Smooth muscle cell (in vitro differentiated cells): ENCODE results near the gene TMEM108. TPM values are rescaled to one million over a fixed set of nuclear protein-coding genes. Genes with fewer than 3 reads are reported as not detected.

ENCODE experiments used
- DNase-seq: peaks from one replicate; lab custom pipeline; 2025; ENCODE audit not compliant: unreplicated experiment; lab: John Stamatoyannopoulos, UW
- H2AFZ ChIP-seq: fragments of 200-600 bp; sonication (generic); 2 replicates; pipeline ENCODE4 v1.6.0; 2016; ENCODE audit warnings: antibody characterized with exemption, low read depth, mild to moderate bottlenecking
- H3F3A ChIP-seq: fragments of 200-600 bp; sonication (generic); 2 replicates; pipeline ENCODE4 v1.6.0; 2017; ENCODE audit warnings: antibody characterized with exemption, low read depth
- H3K27ac ChIP-seq: fragments of 200-600 bp; sonication (generic); 2 replicates; pipeline ENCODE4 v1.5.1; 2016; ENCODE audit warnings: low read depth, mild to moderate bottlenecking
- H3K27me3 ChIP-seq: fragments of 200-600 bp; sonication (generic); 2 replicates; pipeline ENCODE4 v1.6.1; 2016; ENCODE audit warnings: low read depth, mild to moderate bottlenecking
- H3K36me3 ChIP-seq: fragments of 200-600 bp; sonication (generic); 2 replicates; pipeline ENCODE4 v1.5.1; 2016; ENCODE audit warnings: low read depth
- H3K4me1 ChIP-seq: fragments of 200-600 bp; sonication (generic); 2 replicates; pipeline ENCODE4 v1.5.1; 2016; ENCODE audit warnings: low read depth
- H3K4me2 ChIP-seq: fragments of 200-600 bp; sonication (generic); 2 replicates; pipeline ENCODE4 v1.6.0; 2016; ENCODE audit warnings: mild to moderate bottlenecking
- H3K4me3 ChIP-seq: fragments of 200-600 bp; sonication (generic); 2 replicates; pipeline ENCODE4 v1.5.1; 2016; ENCODE audit warnings: mild to moderate bottlenecking
- H3K79me2 ChIP-seq: fragments of 200-600 bp; sonication (generic); 2 replicates; pipeline ENCODE4 v1.6.0; 2016; ENCODE audit warnings: low read depth, mild to moderate bottlenecking
- H3K9ac ChIP-seq: fragments of 200-600 bp; sonication (generic); 2 replicates; pipeline ENCODE4 v1.6.0; 2016; ENCODE audit warnings: low read depth
- H3K9me3 ChIP-seq: fragments of 200-600 bp; sonication (generic); replicated peaks from 2 replicates; pipeline ENCODE4 v1.5.1; 2016; ENCODE audit warnings: low read depth
- H4K20me1 ChIP-seq: fragments of 200-600 bp; sonication (generic); 2 replicates; pipeline ENCODE4 v1.6.0; 2016; ENCODE audit warnings: low read depth
- WGBS: methylation state at CpG from one replicate; pipeline ENCODE4 v1.1.7; 2016; ENCODE audit warnings: low lambda C conversion rate; 5-methylcytosine and 5-hydroxymethylcytosine counted together
- polyA plus RNA-seq: library from polyadenylated mRNA; unstranded; fragments of >200 nt; fragmentation: Nextera tagmentation; extraction: Ambion mirVana; gene quantifications from 2 replicates; pipeline ENCODE4 v1.2.1, GENCODE V29; 2016
- total RNA-seq: library from RNA; depleted of rRNA; stranded (reverse); fragments of >200 nt; gene quantifications from 2 replicates; pipeline ENCODE4 v1.2.3, GENCODE V29; 2014
- TF ChIP-seq, protein P1 (sequence below): fragments of 200-600 bp; sonication (generic); IDR thresholded peaks from 2 replicates; pipeline ENCODE4 v1.5.1; 2017; ENCODE audit warnings: borderline replicate concordance, mild to moderate bottlenecking, antibody characterized with exemption; ENCODE audit not compliant: insufficient read depth, poor library complexity, severe bottlenecking

TMEM108 gene
- total and polyA plus RNA-seq, 2 experiments from 2014 or later: 2.4 to 10.8 TPM

DNA sequence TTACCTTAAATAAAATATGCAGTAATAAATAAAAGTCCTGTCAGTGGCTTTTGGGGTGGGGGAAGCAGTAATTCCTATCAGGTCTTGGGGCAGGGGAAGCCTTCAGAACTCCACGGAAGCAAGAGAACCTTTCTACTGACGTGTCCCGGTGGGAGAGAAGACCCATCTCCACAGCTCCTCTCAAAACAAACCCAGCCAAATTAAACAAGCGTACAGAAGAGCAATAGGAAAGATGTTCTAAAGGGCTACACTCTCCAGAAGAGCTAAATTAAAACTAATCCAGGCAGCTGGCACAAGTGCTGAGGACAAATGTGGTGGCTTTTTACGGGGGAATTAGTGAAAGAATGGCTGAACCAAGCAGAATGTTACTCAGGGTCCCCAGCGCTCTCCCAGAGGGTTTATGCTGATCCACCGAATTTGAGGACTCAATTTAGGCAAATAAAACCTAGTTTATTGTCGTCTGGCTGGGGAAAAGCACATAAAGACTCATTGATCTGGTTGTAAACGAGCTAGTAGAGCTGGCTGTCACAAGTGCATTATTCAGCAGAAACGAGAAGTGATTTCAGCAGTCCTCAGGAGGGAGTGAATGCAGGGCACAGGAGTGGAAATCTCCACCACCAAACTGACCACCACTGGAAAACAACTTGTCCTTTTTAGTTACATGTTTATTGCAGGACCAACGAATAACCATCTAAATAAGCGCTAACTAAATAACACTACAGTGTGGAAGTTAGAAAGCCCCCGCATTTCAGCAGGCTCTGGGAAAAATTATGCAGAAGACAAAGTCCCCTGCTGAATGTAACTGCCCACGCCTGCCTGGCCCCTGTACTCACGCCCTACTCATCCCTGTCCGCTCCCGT, 375.2 kb downstream of the TMEM108 start:
- H3K36me3 ChIP-seq: no peaks in the 10 kb centered on the region
- peak overlapping the region; percentile 69 for H3K9ac ChIP-seq
- peak overlapping the region; percentile 87 for H3K4me2 ChIP-seq
- 15% methylated on average over 13 of the region's 17 CpGs for WGBS
- no peaks in the 10 kb centered on the region for H4K20me1 ChIP-seq
- H3K27me3 ChIP-seq: no peaks in the 10 kb centered on the region
- peak overlapping the region; percentile 26 for H3K4me3 ChIP-seq
- H2AFZ ChIP-seq: peak overlapping the region; percentile 71
- DNase-seq: no peak
- peak overlapping the region; percentile 92 for H3K27ac ChIP-seq
- no peaks in the 10 kb centered on the region for H3K79me2 ChIP-seq
- H3K9me3 ChIP-seq: no peaks in the 10 kb centered on the region
- peaks cover 17% of the 10 kb centered on the region for H3K4me1 ChIP-seq
- TF ChIP-seq, protein P1, sequence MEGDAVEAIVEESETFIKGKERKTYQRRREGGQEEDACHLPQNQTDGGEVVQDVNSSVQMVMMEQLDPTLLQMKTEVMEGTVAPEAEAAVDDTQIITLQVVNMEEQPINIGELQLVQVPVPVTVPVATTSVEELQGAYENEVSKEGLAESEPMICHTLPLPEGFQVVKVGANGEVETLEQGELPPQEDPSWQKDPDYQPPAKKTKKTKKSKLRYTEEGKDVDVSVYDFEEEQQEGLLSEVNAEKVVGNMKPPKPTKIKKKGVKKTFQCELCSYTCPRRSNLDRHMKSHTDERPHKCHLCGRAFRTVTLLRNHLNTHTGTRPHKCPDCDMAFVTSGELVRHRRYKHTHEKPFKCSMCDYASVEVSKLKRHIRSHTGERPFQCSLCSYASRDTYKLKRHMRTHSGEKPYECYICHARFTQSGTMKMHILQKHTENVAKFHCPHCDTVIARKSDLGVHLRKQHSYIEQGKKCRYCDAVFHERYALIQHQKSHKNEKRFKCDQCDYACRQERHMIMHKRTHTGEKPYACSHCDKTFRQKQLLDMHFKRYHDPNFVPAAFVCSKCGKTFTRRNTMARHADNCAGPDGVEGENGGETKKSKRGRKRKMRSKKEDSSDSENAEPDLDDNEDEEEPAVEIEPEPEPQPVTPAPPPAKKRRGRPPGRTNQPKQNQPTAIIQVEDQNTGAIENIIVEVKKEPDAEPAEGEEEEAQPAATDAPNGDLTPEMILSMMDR: no peak
- peaks cover 9% of the 10 kb centered on the region for H3F3A ChIP-seq

- WGBS: no CpG with 5 or more reads among the region's 4 CpGs
- DNase-seq: no peak
- no peak overlapping the region for H3K4me2 ChIP-seq
These were observed 375.8 kb downstream of the TMEM108 start for GRCh38 chr3:133414021-133414392.

DNA sequence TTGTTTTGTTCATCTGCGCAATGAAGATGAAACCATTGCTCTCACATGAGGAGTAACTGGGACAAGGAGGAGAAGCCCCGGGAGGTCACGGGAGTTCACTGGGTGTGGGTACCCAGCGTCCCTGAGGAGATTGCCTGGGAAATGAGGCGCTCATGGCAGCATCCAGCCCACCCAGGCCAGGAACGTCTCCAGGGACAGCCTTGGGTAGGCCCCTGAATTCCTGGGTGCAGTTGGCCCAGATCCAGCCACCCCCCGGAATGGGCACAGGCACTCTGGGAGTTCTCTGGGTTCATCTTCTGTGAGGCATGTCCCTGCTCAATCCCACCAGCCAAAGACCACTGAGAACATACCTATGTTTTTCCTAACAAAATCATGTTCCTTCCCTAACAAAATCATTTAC, 380.2 kb downstream of the TMEM108 start:
- no peak overlapping the region for H3K9ac ChIP-seq
- DNase-seq: no peak
- H2AFZ ChIP-seq: no peak overlapping the region
- no peaks in the 10 kb centered on the region for H3K79me2 ChIP-seq
- peaks cover 4% of the 10 kb centered on the region for H3F3A ChIP-seq
- no peaks in the 10 kb centered on the region for H3K27me3 ChIP-seq
- TF ChIP-seq, protein P1: no peak
- WGBS: 90% methylated on average over 7 of the region's 7 CpGs
- no peaks in the 10 kb centered on the region for H3K9me3 ChIP-seq
- no peaks in the 10 kb centered on the region for H4K20me1 ChIP-seq
- no peak overlapping the region for H3K4me2 ChIP-seq
- no peak overlapping the region for H3K27ac ChIP-seq
- H3K36me3 ChIP-seq: no peaks in the 10 kb centered on the region
- H3K4me3 ChIP-seq: no peak overlapping the region
- H3K4me1 ChIP-seq: peaks cover 8% of the 10 kb centered on the region

More at GRCh38 chr3:133414021-133414392, 375.8 kb downstream of the TMEM108 start:
- H3K27me3 ChIP-seq: no peaks in the 10 kb centered on the region
- H3K9me3 ChIP-seq: no peaks in the 10 kb centered on the region
- H3K27ac ChIP-seq: peak overlapping the region; percentile 92
- H4K20me1 ChIP-seq: no peaks in the 10 kb centered on the region
- peaks cover 9% of the 10 kb centered on the region for H3F3A ChIP-seq
- H3K4me1 ChIP-seq: peaks cover 12% of the 10 kb centered on the region
- TF ChIP-seq, protein P1: no peak
- H3K9ac ChIP-seq: no peak overlapping the region
- no peak overlapping the region for H3K4me3 ChIP-seq
- no peaks in the 10 kb centered on the region for H3K36me3 ChIP-seq
- H2AFZ ChIP-seq: no peak overlapping the region
- no peaks in the 10 kb centered on the region for H3K79me2 ChIP-seq
